ENCODE data around the gene JAZF1.

The JAZF1 gene

DNA sequence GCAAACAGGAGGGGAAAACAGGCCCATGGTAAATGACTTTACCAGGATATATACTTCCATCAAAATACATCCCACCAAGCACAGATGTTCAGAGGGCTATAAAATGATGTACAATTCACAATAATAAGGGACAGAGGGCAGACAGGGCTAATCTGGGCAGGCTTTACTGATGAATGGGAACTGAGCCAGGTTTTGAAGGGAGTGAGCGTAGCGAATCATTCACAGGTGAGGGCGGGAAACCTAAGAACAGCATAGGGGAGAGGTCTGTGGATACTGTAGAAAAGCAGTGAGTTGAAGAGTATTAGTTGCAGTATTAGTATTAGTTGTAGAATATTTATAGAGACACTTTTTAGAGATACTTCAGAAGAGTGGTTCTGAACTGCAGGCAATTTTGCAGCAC is 180.8 kb downstream of the JAZF1 start:
- DNase-seq = no peak

DNA sequence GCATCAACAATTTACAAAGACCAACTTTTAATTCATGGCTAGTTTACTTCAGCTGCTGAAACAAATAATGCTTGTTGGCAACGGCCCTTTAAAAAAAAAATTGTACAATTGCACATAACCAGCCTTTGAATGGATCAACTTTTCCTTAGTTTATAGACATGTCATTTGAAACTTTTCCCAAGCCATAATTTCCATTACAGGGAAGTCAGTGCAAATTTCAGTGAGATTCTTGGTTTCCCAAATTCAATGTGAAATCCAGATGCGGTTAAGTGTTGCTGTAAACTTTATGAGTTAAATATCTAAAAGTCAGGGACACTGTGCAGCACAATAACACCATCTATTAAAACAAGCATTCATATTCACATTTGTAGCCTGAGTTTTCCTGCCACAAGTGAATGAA is 182.2 kb downstream of the JAZF1 start:
- no peak for DNase-seq

DNA sequence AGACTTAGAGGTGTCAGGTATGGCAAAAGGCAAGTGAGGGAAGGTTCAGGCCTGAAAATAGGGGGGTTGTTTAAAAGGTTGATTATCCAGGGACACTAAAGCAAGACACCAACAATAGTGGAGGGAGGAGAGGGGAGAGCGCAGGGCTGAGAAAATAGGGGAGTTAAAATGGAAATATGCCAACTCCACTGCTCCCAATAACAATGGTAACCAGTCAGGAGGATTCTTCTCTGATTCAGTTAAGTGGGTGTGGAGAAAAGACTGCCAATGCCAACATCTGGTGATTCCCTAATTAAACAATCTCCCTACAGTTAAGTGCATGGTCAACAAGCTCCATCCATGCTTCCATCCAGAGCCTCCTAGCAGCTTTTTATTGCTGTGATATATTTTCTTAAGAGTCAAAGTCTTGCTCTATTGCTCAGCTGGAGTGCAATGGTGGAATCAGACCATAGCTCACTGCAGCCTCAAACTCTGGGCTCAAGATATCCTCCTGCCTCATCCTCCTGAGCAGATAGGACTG is 183.3 kb downstream of the JAZF1 start:
- no peak for DNase-seq

DNA sequence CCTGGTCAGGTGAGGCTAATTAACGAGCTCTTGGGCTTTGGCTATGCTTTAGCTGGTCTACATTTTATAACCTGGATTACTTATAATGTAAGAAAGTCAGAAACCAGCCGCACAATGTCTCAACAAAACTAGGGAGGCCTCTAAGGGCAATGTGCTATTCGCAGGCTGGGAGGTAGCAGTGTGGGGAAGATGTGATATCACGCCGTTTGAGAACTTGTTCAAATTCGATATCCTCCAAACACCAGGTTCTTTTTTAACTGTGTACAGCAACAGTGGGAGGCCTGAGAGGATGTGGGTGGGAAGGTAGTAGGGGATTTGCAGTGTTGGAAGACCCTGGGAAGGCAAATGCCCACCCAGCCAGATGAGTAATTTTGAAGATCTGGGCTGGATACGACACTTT is 184.5 kb downstream of the JAZF1 start:
- no peak for DNase-seq

DNA sequence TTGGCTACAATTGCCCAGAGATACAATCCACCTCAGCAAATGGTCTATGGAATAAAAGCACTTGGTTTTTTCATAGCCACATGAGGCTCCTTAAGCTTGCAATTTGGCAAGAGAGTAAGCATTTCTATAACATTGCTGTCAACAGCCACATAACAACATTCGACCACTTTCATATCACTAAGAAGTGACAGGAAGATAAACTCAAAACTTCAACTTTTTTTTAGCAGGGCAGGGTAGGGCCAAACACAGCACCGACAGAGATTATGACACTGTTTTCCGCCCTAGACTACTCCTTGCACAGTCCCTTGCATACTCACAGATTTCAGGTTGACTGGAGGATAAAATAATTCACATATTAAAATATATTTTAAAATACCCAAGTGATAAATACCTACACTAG is 185.4 kb downstream of the JAZF1 start:
- DNase-seq = no peak

DNA sequence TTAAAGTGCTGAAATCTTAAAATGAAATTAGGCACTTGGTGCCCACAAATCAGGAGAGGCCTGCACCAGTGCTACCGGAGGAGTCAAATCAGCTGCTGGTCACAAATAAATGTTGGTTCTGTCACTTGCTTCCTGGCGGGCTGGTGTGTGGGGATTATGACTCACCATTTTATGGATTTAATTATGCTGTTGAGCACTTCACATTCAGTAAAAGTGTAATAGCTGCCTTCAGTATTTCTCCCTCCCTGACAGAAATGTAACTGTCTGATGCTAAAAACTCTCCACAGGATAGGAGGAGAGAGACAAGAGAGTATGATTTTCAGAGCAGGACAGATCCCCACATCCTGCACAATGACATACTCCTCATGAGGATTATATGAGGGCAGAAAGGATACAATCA is 186.0 kb downstream of the JAZF1 start:
- no peak for DNase-seq

DNA sequence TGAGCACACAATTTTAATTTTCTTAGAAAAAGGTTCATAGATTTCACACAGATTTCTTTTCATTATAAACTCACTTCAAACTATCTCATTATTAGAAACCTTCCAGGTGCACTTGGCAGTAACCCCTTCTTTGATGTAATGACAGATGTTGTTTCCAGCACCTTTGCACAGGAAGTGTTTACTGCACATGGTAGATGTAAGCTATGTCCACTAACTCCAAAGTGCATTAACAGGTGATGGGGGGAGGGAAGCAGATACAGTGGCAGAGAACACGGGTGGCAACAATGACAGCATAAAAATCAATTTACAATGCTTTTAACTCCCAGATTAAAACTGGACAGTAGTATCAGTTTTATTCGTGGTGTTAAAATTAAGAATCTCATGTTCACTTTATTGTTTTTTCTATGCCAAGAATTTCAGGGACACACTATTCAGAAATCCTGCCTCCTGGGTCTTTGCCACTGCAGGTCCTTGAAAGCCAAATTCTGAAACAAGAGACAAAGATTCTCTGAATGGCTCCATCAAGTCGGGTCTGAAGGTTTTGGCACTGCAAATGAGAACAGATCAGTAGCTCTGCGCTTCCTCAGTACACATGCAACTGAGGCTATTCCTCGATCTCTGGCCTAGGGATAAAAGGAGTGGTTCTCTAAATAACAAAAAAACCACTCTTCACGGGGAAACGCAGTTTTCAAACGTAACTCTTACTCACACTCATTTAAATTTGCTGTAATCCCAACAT is 187.7 kb downstream of the JAZF1 start:
- DNase-seq = no peak

DNA sequence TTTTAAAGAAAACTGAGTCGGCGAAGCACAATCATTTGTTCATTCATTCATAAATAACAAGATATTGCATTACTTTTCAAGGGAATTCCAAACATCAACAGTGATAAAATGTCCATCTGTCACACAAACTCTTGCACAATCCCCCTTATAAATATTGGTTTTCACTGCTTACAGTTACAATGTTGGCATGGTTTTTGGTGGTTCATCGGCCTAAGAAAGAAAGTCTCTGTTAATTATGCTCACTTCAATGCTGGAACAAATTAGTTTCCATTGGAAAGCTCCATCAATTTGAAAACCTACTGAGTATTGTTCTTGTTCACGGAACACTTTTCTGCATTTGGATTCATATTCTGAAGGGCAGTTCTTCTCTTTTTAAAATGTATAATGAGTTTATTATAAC is 188.5 kb downstream of the JAZF1 start:
- DNase-seq = no peak

DNA sequence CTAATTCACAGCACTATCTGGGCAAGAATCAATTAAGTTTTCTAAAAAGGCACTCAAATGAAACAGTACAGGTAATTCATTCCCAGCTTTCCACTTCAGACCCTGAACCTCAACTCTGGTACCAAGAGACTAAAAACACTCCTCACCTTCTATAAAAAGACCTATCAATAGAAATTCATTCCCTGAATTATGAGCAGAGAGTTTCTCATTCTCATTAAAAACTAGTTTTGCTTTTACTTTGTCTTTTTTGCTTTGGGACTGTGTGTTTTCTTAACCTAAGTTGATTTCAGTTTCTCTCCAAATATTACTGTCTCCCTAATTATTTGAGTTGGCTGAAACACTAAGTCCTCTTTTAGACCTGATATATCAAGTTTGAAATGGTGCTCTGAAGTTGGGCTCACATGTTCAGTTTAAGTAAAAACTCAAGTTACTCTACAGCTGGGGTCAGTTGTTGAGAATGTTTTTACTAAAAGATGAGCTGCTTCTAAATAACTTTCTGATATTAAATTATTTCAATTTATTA is 189.5 kb downstream of the JAZF1 start:
- DNase-seq = no peak

DNA sequence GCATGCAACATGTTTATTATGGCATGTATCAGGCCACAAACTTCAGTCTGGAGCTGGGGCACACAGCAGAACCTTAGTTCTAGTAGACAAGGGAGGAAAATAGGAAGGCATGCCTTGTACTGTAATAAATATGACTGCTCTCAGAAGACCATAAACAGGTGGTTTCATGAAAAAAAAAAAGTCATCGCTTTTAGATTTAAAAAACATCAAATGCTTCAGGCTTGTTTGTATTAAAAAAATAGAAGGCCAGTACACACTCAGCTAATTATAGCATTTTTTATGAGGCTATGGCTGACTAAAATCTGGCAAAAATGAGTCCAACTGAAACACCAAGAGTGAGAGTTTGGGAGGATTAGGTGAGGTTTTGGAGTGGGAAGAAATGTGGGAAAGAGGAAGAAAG is 204.1 kb downstream of the JAZF1 start:
- DNase-seq = no peak

DNA sequence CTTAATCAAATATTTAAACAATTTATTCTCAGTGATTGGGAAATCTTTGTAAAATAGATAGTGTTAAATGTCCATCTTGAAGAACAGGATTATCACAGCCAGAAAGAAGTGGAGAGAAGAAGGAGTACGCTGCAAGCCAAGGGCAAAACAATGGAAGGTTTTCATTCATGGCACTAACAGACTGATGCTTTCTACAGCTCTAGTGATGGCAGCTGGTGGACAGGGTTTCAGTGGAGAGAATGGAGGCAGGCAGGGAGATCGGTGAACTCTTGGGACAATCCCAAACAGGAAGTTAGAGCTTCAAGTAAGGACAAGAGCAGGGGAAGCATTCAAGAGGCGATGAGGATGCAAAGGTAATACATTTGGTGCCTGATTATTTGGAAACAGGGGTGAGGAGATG is 207.0 kb downstream of the JAZF1 start:
- DNase-seq = no peak

DNA sequence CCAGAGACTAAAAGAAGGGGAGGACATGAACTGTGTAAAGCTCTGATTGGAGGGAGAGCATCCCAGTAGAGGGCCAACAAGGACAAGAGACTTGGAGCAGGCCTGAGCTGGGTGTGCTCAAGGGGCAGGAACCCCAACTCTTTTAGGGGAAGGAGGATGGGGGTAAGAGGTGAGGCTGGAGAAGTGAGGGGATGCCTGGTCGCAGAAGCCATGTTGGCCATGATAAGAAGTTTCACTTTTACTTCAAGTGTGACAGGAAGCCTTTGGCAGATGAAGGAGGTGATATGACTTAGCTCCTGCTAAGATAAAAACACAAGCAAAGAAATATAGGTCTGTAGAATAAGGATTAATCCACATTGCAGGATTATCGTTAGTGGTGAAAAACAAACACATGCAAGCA is 208.3 kb downstream of the JAZF1 start:
- no peak for DNase-seq

DNA sequence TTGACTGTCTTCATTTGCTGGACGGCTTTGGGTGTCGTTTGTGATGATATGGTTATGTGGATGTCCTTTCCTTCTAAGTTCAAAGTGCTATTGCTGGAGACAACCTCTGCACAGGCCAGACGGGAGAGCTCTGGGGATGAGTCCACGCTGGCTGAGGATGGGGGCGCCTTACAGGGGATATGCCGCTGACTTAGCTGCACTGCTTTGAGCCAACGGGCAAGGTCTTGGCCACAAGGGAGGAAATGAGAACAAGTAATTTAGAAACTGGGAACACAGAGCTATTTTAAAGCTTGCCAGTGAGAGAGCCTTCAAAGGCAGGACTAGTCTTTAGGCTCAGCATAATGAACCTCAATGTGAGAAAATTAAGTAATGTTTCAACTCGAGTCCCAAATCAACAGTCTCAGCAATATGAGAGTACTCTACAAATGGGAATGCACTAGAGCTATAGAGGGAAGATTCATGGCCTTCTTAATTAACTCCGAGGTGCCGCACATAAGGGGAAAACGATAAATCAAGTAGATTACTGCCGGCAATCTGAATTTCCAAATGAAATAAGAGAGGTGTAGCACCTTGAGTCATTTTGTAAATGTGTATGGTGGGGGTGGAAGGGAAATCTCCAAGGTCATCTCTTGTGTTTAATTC is 209.3 kb downstream of the JAZF1 start:
- DNase-seq = no peak

DNA sequence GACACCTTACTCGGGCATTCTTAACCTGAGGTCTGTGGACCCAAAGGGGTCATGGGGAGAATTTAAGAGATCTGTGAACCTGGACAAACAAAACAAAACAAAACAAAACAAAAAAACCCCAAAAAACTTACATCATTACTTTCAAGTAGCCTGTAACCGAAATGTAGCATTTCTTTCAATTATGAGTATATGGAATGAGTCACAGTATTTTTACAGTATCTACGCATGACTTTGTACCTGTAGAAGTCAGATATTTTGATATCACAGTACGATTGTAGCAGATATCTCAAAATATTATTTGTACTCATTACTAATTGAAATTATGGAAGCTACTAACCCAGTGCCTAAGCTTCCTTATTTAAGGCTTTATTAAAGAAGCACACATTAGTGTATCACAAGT is 210.2 kb downstream of the JAZF1 start:
- DNase-seq = no peak

DNA sequence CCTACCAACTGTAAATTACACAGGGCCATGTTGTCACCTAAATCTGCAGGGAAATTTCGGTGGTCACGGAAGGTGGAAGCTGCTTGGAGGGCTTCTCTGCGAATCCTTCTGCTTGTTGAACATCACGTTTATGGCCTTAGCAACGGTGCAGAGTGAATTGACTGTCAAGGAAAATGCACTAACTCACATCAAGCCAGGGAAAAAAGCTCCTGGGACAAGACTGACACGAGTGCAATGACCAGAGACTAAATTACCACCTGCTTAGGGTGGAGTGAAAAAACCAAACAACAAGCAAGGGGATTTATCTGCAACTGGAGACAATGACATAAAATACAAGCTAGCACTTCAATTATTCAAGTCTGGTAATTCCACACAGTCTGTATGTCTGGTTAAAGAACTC is 211.2 kb downstream of the JAZF1 start:
- DNase-seq = no peak

DNA sequence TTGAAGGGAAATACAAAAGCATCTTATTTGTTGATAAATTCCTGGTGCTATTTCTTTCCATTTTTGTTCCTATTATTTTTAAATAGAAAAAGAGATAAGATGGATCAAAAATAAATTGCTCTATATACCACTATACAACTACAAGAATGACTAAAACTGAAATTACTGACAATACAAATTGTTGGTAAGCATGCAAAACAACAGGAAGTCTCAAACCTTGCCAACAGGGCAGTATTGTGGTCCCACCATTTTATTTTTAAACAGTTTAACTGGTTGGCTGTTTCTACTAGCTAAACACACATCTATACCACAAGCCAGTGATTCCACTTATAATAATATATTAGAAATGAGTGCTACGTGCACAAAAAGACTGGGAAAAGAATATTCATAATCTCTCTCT is 213.0 kb downstream of the JAZF1 start:
- no peak for DNase-seq

DNA sequence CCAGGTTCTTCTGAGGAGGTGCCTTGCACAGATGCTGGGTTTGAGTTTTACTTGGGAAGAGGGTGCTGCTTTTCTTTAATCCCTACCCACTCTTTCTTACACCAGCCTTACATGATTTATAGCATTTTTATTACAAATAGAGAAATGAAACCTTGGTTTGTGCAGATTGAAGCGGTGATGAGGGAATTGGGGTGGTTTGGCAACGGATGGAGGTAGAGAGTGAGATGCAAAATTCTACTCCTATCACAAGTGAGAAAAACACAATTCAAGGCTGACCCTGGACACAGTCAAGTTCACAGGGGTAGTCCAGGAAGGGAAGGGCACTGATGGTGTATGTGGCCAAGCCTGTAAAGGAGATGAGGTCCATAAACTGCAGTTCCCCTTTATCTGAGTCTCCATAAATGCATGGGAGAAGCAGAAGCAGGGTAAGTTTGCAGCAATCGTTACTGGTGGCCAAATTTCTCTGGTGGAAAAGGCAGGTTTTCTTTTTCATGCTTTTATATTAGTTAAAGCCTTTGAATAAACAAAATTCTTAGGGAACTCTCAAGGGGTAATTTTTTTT is 214.3 kb downstream of the JAZF1 start:
- DNase-seq = no peak

DNA sequence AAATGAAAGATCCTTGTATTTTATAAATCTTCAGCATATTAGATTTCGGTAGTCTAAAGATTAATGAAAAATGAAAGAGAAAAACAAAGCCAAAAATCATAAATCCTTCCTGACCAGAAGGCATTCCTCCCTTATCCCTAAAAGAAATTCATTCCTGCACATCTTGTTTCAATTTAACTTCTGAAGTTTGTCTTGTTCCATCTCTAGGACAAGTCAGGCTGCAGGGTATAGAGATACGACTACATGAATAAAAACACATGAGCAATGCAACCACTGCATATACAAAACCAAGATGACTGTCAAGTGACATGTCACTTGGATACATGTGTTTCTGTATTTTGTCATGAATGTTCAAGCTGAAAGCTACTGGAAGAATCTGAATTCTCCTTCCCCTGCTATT is 214.9 kb downstream of the JAZF1 start:
- DNase-seq = no peak

DNA sequence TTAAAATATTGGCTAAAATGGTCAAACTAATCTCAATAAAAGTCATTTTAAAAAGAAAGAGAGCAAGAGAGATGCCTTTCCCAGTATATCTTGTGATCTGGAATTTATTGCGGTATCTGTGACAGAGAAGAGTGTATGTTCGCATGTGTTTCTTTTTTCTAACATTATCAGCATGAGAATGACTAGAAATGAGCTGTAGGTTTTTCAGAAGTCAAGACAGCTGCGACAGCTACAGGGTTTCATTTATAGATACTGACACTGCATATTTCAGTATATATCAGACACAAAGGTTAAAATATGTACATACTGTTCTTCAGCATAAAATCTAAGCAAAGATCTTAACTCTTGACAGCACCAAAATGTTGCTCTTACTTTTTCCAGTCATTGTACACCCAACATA is 215.8 kb downstream of the JAZF1 start:
- DNase-seq = no peak

DNA sequence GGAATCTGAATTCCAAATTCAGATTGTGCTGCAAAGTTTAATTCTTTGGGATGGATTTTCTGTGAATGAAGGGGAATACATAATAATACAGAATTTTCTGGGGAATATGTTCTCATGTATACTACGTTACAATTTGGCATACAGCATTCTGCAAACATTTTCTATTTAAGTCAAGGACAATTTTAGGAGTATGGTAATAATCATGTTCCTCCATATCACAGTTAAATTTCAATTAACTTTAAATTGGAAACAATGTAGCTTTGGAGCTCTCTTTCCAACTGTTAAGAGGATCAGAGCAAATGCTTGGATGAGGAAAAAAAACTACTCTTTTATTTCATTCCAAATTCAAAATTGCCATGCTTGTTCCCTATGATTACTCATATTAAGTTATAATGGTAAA is 217.5 kb downstream of the JAZF1 start:
- no peak for DNase-seq

DNA sequence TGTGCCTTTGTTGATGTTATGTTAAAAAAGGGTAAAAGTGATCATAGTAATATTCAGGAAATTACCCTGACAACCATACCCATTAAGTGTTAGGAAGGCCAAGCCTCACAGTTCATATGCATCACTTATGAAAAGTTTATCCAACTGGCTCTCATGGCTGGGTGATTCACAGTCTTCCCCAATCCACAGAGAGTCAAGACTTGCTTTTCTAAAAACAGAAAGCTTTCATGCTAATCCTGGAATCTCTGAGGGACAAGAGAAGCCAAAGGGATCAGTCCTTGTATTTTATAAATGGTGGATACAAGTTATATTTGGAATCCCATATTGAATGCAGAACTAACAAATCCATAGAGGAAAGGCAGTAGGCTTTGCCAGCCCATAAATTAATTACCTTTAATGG is 218.3 kb downstream of the JAZF1 start:
- DNase-seq = no peak

DNA sequence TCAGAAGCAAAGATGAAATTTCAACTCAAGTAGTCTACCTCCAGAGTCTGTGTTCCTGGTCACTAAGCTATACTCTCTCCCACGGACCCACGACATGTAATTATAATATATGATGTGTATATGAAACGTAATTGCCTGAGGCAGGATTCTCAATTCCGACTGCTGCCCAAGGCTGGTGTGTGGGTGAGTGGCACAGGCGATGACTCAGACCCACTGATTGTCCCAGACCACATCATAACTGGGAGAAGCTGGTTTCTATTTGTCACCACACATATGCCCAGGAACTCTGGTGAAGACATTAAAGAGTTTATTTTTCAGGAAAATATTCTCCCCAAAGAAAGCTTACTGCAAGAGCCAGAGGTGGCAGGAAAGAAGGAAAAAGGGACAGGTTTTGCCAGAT is 219.3 kb downstream of the JAZF1 start:
- DNase-seq = no peak

DNA sequence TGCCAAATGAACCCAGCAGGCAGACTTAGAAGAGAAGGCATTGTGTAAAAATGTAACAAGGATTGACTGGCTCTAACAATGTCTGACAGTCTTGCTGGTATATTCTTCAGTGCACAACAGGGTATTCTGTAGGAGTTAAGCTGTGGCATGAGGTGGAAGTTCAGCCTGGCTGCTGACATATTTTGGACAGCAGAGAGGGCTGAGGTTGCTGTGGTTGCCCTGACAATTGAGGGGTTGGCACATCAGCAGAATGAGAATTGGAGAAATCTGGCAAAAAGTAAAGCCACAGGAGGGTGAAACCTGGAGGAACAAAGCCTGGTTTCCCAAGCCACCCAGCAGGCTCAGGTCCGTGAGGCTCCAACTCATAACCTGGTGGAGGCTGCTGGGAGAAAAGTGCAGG is 220.2 kb downstream of the JAZF1 start:
- DNase-seq = no peak

DNA sequence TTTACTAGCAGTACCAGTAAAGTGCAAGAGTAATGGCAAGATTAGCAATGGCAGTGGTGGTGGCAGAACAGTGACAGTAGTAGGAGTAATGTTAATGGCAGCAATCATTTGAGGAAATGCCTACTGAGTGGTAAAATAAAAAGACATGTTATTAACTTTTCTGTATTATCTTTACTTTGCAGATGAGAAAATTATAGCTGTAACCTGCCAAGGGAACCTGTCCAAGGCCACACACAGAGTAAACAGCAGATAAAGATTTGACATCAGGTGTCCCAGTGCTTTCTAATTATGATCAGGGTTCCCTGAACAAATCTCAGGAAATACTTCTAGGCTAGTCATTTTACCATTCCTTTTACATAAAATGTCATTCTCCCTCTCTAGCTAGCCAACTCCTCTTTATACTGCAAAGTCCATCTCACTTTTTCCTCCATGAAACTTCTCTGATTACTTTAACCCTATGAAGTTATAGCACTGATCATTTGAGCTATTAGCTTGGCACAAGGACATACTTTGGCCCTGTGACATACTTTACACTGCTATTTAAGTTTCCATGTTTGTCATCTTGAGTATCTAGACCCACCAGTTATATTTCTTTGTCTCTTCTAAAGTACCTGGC is 221.6 kb downstream of the JAZF1 start:
- no peak for DNase-seq

Measured in activated effector memory CD4-positive, alpha-beta T cell treated with anti-CD3 and anti-CD28 coated beads, Interleukin-2, amount 50 U/mL, for 16 hours (primary cell).